Hepatocyte (in vitro differentiated cells): ENCODE measurements around the gene LTF.

ENCODE experiments used
- EZH2 ChIP-seq: fragments of 200-600 bp; sonication (generic); IDR thresholded peaks from 2 replicates; pipeline ENCODE4 v1.6.1; 2016; ENCODE audit warnings: antibody characterized with exemption, mild to moderate bottlenecking, borderline replicate concordance
- EZH2phosphoT487 ChIP-seq: fragments of 200-600 bp; sonication (generic); IDR thresholded peaks from one replicate; pipeline ENCODE4 v1.6.1; 2018; ENCODE audit warnings: antibody characterized with exemption, mild to moderate bottlenecking, low read depth, moderate library complexity; ENCODE audit not compliant: unreplicated experiment, severe bottlenecking
- TF ChIP-seq, protein P1 (sequence below): fragments of 200-600 bp; sonication (generic); IDR thresholded peaks from 2 replicates; pipeline ENCODE4 v1.5.1; 2016; ENCODE audit warnings: antibody characterized with exemption, mild to moderate bottlenecking; ENCODE audit not compliant: poor library complexity

DNA sequence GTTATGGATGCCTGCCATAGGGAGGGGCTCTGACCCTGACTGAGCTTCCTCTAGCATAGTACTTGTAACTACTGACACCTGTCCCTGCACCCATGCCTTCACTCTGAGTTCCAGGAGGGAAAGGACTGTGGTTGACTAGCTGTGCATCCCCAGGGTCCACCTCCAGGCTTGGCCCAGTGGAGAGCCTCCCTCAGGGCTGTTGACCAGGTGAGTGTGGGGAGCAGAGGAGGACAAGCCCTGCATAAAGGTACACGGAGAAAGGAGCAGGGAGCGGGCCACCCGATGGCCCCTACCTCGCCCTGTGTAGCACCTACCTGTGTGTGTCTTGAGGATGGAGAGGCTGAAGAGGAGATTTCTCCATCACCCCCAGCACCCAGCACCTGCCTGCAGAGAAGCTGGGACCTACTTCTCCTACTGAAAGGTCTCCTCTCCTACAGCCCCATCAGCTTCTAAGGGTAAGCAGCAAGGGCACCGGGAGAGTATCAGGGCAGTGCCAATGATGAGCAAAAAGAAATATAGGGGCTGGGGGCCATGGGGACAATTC, 6.7 kb upstream of the LTF start:
- TF ChIP-seq, protein P1, sequence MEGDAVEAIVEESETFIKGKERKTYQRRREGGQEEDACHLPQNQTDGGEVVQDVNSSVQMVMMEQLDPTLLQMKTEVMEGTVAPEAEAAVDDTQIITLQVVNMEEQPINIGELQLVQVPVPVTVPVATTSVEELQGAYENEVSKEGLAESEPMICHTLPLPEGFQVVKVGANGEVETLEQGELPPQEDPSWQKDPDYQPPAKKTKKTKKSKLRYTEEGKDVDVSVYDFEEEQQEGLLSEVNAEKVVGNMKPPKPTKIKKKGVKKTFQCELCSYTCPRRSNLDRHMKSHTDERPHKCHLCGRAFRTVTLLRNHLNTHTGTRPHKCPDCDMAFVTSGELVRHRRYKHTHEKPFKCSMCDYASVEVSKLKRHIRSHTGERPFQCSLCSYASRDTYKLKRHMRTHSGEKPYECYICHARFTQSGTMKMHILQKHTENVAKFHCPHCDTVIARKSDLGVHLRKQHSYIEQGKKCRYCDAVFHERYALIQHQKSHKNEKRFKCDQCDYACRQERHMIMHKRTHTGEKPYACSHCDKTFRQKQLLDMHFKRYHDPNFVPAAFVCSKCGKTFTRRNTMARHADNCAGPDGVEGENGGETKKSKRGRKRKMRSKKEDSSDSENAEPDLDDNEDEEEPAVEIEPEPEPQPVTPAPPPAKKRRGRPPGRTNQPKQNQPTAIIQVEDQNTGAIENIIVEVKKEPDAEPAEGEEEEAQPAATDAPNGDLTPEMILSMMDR: no peak
- TF ChIP-seq EZH2: no peak
- no peak for TF ChIP-seq EZH2phosphoT487
